GM12891 (cell line): ENCODE measurements around the gene SRPX2.

Experiments
- POLR2A ChIP-seq: IDR thresholded peaks from 2 replicates; pipeline ENCODE4 v1.6.1; 2011; ENCODE audit warnings: low read depth, low read length, control low read depth
- POLR2AphosphoS5 ChIP-seq: IDR thresholded peaks from 2 replicates; pipeline ENCODE4 v1.6.1; 2011; ENCODE audit warnings: low read depth, low read length, control low read depth
- TAF1 ChIP-seq: IDR thresholded peaks from 2 replicates; pipeline ENCODE4 v1.6.1; 2011; ENCODE audit warnings: low read depth, low read length, control low read depth

DNA sequence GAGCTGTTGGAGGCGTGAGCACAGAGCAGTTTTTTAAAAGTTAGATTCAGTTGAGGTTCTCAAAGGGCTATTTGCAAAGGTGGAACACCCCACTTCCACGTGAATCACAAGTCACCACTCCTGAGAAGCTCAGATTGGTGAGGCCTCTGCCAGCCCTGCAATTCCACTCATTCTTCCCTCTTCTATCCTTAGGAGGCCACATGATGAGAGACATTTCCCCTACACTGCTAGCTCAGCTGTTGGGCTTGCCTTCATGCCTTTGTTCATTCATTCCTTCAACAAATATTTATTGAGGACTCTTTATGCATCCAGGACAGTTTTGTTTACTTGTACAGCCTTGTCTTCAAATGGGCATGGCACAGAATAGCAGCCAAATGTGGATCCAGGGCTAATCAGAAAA is 3.7 kb downstream of the SRPX2 start:
- no peak for TF ChIP-seq TAF1
- TF ChIP-seq POLR2AphosphoS5 = no peak
- no peak for TF ChIP-seq POLR2A
